GM18502 (cell line): ENCODE measurements around the gene GUCY2C.

Experiments used
- ATAC-seq: cut with Tn5 transposase; IDR thresholded peaks from one replicate; pipeline ENCODE4 v1.9.1; 2021; ENCODE audit warnings: mild to moderate bottlenecking; ENCODE audit not compliant: unreplicated experiment, poor library complexity

Gene GUCY2C

DNA sequence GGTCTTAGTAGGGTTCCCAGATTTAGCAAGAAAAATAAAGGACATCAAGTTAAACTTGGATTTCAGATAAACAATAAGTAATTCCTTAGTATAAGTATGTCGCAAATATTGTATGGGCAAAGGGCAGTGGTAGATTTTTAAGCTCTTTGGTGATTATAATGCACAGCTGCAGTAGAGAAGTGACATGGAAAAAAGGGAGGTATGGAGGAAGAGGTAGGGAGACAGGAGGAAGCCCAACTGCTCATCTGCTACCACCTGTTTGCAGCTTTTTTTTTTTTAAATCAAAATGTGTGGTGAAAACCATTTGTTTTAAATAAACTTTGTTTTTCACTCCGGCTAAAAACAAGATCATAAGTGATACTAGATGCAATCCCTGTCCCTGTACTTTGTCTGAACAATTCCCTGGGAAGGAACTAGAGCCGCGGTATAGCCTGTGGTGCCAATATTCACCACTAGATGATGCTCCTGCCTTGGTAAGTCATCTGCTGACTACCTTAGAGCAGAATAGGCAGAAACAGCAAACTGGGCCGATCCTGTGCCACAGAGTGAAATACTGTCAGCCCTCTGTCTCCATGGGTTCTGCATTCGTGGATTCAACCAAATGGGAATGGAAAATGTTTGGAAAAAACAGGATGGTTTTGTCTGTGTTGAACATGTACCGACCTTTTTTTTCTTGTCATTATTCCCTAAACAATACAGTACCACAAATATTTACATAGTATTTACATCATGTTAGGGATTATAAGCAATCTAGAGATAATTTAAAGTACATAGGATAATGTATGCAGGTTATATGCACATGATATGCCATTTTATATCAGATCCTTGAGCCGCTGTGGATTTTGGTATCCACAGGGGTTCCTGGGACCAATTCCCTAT is 66.3 kb downstream of the GUCY2C start:
- ATAC-seq, result peak; percentile 97

DNA sequence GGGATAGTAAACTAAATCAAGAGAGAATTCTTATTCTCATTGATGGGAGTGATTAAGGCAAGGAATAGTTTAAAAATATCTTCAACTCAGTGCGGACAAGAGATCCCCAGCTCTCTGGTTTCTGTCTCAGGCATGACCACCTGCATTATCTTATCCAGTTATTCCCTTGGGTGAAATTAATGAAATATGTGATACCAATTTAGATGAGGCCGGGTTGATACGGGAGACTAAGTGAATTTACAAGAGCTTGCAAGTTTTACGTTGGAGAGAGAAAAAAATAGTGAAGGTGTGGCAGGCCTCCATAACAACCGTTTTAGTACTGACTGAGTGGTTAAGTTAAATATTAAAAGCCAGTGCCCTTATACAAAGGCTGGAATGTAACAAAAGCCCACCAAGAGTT is 67.6 kb downstream of the GUCY2C start:
- ATAC-seq, result no peak

- peak; percentile 88 for ATAC-seq
Measured at GRCh38 chr12:14621826-14622225, 74.6 kb downstream of the GUCY2C start.

- no peak for ATAC-seq
Measured at GRCh38 chr12:14619741-14620501, 76.5 kb downstream of the GUCY2C start.

DNA sequence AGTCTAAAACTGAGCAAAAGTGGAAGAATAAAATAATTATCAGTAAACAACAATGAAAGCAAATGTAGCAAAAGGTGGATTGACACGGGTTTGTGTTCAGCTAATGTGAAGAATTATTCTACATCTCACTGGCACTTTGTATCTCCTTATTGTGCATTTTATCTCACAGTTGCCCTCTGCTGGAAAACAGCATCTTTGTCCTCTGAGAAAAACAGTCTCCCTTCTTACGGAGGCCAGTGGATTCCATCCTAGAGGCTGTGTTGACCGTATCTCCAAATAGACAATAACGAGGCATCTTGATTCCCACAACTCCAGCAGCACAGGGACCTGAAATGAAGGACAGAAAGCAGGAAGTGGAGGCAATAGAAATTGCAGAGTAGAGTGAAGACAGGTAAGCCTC is 77.4 kb downstream of the GUCY2C start:
- ATAC-seq, result no peak

GRCh38 chr12:14614704-14615121 is 81.7 kb downstream of the GUCY2C start:
- peak; percentile 50 for ATAC-seq

DNA sequence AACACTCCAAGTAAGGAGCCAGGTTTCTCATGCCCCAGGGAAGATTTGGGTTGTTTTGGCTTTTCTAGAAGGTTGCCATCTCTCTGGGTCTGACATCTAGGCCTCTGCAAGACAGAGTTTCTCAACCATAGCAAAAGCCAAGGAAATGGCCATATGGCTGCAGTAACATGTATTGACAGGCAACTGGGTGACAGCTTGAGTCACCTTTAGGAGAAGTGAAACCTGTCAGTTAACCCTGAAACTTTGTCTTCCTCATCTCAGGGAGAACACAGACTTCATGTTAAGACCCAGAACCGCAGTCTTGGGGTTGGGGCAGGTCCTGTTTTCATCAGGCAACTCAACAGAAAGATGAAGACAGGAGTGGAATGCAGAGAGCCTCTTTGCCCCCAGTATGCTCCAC is 82.7 kb downstream of the GUCY2C start:
- ATAC-seq, result peak; percentile 97

- ATAC-seq, result no peak
Measured at GRCh38 chr12:14612898-14613445, 83.4 kb downstream of the GUCY2C start.

GRCh38 chr12:14612250-14612649 is 84.1 kb downstream of the GUCY2C start:
- no peak for ATAC-seq

GRCh38 chr12:14611640-14612203 is 84.7 kb downstream of the GUCY2C start:
- ATAC-seq, result no peak

DNA sequence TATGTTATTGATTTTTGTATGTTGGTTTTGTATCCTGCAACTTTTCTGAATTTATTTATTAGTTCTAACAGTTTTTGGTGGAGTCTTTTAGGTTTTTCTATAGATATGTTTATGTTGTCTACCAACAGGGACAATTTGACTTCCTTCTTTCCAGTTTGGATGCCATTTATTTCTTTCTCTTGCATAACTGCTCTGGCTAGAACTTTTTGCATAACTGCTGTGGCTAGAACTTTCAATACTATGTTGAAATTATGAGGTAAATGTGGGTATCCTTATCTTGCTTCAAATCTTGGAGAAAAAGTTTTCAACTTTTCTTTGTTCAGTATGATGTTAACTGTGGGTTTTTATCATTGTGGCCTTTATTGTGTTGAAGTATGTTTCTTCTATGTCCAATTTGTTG is 88.8 kb downstream of the GUCY2C start:
- no peak for ATAC-seq

DNA sequence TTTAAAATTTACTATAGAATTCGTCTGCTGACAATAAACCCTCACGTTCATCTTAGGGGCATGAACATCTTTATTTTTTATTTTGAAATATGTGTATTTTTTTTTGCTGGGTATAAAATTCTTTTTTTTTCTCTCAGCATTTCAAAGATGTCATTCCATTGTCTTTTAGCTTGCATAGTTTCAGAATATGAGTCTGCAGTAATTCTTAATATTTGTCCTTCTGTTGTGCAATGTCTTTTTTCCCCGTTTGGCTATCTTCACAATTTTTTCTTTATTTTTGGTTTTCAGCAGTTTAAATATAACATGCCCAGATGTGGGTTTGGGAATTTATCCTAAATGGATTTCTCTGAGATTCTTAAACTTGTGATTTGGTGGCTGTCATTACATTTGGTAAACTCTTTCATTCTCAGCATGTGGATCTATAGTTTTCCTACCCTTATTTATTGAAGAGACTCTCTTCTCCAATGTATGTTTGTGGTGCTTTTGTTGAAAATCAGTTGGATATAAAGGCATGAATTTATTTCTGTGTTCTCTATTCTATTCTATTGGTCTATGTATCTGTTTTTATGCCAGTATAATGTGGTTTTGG is 90.9 kb downstream of the GUCY2C start:
- no peak for ATAC-seq

DNA sequence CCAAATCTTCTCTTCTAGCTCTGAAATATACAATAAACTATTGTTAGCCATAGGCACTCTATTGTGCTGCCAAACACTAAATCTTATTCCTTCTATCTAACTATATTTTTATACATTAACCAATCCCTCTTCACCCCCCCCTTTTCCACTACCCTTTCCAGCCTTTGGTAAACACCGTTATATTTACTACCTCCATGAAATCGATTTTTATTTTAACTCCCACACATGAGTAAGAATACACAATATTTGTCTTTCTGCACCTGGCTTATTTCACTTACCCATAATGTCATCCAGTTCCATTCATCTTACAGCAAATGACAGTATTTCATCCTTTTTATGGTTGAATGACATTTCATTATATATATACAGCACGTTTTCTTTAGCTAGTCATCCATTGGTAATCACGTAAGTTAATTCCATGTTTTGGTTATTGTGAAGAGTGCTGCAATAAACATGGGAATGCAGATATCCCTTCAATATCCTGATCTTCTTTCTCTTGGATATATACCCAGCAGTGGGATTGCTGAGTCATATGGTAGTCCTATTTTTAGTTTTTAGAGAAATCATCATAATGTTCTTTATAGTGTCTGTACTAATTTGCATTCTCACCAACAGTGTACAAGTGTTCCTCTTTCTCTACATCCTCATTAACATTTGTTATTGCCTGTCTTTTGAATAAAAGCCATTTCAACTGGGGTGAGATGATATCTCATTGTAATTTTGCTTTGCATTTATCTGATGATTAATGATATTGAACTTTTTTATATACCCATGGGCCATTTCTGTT is 94.5 kb downstream of the GUCY2C start:
- ATAC-seq, result no peak

DNA sequence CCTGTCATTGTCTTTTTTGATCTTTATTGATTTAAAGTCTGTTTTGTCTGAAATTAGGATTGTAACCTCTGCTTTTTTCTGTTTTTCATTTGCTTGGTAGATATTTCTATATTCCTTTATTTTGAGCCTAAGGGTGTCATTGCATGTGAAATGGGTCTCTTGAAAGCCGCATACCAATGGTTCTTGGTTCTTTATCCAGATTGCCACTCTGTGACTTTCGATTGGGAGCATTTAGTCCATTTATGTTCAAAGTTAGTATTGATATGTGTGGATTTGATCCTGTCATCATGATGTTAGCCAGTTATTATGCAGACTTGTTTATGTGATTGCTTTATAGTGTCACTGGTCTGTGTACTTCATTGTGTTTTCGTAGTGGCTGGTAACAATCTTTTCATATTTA is 98.9 kb downstream of the GUCY2C start:
- ATAC-seq, result no peak

GRCh38 chr12:14591719-14592118 is 104.7 kb downstream of the GUCY2C start:
- ATAC-seq, result no peak

GRCh38 chr12:14589169-14590004 is 107.0 kb downstream of the GUCY2C start:
- ATAC-seq, result no peak

GRCh38 chr12:14588571-14588970 is 107.8 kb downstream of the GUCY2C start:
- ATAC-seq, result no peak

- ATAC-seq, result no peak
Measured at GRCh38 chr12:14578646-14579045, 117.8 kb downstream of the GUCY2C start.

- ATAC-seq, result peak; percentile 71
Measured at GRCh38 chr12:14577344-14577743, 119.1 kb downstream of the GUCY2C start.
